Right renal cortex interstitium (tissue), 3 donors: Measurements from ENCODE around the gene TGFBR3. TPM values are rescaled to one million over a fixed set of nuclear protein-coding genes. Genes with fewer than 3 reads are reported as not detected.

Experiments
- DNase-seq, 3 donors: peaks; one replicate each; pipeline ENCODE4 v3.0.0-alpha.2; 2013; ENCODE audit warnings: low read depth in 3 of 3, low spot score in 2 of 3
- polyA plus RNA-seq, 3 donors: library from polyadenylated mRNA; unstranded; fragments of 120-200 nt; gene quantifications; one replicate each; pipeline ENCODE4 v1.2.1, GENCODE V29; 2013; ENCODE audit not compliant: insufficient read length in 3 of 3

Gene TGFBR3
- polyA plus RNA-seq, 3 donors, result 120 to 136 (median 132) TPM

- DNase-seq, result no peak
These were observed 121.4 kb downstream of the TGFBR3 start for GRCh38 chr1:91764471-91765115.

GRCh38 chr1:91763252-91763651, 122.7 kb downstream of the TGFBR3 start:
- DNase-seq, result no peak

GRCh38 chr1:91761295-91761721, 124.6 kb downstream of the TGFBR3 start:
- DNase-seq, result no peak

GRCh38 chr1:91760512-91760911, 125.4 kb downstream of the TGFBR3 start:
- no peak for DNase-seq

GRCh38 chr1:91759076-91759475, 126.9 kb downstream of the TGFBR3 start:
- DNase-seq, result no peak

- no peak for DNase-seq
These were observed 128.0 kb downstream of the TGFBR3 start for GRCh38 chr1:91757763-91758460.

GRCh38 chr1:91755702-91756287, 130.2 kb downstream of the TGFBR3 start:
- DNase-seq, result no peak

- no peak for DNase-seq
These were observed 131.0 kb downstream of the TGFBR3 start for GRCh38 chr1:91754816-91755580.

- no peak for DNase-seq
These were observed 131.6 kb downstream of the TGFBR3 start for GRCh38 chr1:91754348-91754747.

- DNase-seq, result no peak
These were observed 132.1 kb downstream of the TGFBR3 start for GRCh38 chr1:91753878-91754277.

GRCh38 chr1:91752324-91752723, 133.6 kb downstream of the TGFBR3 start:
- DNase-seq, result no peak

GRCh38 chr1:91751275-91751674, 134.7 kb downstream of the TGFBR3 start:
- no peak for DNase-seq

- no peak for DNase-seq
These were observed 135.5 kb downstream of the TGFBR3 start for GRCh38 chr1:91750398-91750996.

- no peak for DNase-seq
These were observed 136.1 kb downstream of the TGFBR3 start for GRCh38 chr1:91749788-91750231.

- no peak for DNase-seq
These were observed 138.3 kb downstream of the TGFBR3 start for GRCh38 chr1:91747666-91748065.

- DNase-seq, result no peak
These were observed 139.1 kb downstream of the TGFBR3 start for GRCh38 chr1:91746728-91747338.

- no peak for DNase-seq
These were observed 140.1 kb downstream of the TGFBR3 start for GRCh38 chr1:91745640-91746373.

GRCh38 chr1:91744953-91745639, 140.9 kb downstream of the TGFBR3 start:
- DNase-seq, result no peak

- no peak for DNase-seq
These were observed 143.1 kb downstream of the TGFBR3 start for GRCh38 chr1:91742848-91743292.
